ENCODE data around the gene TMTC4.

DNA sequence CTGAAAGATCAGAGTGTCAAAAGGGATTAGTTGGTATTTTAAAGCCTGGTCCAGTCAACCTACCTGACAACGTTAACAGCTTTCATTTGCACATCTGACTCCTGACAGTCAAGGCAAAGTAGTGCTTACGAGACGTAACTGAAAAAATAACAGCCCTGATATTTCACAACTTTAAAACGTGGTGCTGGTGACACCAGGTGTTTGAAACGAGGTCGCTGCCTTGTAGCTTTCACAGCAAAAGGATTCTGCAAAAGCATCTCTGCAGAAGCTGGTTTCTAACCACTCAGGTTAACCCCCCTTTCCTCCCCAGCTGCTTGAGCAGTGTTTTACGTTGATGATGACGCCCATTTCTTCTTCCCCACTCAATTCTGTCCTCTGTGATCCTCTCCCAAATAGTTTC lies 109.3 kb downstream of the TMTC4 start:
- TF ChIP-seq CTCF (IDR thresholded peaks at IDR 0.05) (no peak), POLR2AphosphoS5 (IDR thresholded peaks at IDR 0.05; ENCODE audit: low read depth, low read length) (no peak)
- TF ChIP-seq, protein P1, sequence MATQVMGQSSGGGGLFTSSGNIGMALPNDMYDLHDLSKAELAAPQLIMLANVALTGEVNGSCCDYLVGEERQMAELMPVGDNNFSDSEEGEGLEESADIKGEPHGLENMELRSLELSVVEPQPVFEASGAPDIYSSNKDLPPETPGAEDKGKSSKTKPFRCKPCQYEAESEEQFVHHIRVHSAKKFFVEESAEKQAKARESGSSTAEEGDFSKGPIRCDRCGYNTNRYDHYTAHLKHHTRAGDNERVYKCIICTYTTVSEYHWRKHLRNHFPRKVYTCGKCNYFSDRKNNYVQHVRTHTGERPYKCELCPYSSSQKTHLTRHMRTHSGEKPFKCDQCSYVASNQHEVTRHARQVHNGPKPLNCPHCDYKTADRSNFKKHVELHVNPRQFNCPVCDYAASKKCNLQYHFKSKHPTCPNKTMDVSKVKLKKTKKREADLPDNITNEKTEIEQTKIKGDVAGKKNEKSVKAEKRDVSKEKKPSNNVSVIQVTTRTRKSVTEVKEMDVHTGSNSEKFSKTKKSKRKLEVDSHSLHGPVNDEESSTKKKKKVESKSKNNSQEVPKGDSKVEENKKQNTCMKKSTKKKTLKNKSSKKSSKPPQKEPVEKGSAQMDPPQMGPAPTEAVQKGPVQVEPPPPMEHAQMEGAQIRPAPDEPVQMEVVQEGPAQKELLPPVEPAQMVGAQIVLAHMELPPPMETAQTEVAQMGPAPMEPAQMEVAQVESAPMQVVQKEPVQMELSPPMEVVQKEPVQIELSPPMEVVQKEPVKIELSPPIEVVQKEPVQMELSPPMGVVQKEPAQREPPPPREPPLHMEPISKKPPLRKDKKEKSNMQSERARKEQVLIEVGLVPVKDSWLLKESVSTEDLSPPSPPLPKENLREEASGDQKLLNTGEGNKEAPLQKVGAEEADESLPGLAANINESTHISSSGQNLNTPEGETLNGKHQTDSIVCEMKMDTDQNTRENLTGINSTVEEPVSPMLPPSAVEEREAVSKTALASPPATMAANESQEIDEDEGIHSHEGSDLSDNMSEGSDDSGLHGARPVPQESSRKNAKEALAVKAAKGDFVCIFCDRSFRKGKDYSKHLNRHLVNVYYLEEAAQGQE (IDR thresholded peaks at IDR 0.05; ENCODE audit: insufficient read depth in 1 of 2, low read depth in 2 of 2, low read length in 1 of 2): no peak
